ENCODE measurements around the gene DOCK4.
A peak's percentile ranks its signal among the peaks of the same experiment; 100 is the strongest.

Gene DOCK4

GRCh38 chr7:112214268-112214667, 8.1 kb upstream of the DOCK4 start:
- no peak for DNase-seq

DNA sequence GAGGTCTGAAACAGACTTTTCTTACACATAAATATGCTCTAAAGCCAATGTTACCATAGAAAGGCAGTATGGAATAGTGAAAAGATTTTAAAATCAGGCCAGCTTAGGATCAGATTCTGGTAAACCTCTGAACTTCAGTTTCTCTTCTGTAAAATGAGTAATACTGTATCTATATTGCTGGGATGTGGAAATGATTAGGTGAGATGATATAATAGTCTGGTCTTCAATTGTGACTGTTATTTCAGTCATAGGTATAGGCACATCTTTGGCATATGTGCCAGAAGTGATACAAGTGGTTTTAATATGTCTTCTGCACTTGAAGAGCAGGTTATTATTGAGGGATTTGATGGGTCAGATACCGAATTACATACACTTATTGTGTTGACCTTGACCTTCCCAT, 7.5 kb upstream of the DOCK4 start:
- no peak for DNase-seq

DNA sequence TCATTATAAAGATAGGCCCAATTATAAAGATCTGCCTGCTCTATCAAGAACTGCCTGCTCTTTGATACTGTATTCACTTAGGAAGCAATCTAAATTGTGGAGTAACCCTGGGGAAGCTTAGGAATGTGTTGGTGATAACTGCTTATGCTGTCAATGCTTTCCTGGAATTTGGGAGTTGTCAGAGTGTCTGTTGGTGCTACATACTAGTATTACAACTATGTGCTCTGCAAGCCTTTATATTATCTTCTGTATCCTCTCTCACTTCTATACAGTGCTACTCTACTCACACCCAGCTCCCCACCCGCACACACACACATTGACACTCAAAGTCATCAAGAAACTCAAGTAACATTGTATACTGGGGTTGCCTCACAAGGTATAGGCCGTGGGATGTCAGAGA, 6.4 kb upstream of the DOCK4 start:
- no peak for DNase-seq

DNA sequence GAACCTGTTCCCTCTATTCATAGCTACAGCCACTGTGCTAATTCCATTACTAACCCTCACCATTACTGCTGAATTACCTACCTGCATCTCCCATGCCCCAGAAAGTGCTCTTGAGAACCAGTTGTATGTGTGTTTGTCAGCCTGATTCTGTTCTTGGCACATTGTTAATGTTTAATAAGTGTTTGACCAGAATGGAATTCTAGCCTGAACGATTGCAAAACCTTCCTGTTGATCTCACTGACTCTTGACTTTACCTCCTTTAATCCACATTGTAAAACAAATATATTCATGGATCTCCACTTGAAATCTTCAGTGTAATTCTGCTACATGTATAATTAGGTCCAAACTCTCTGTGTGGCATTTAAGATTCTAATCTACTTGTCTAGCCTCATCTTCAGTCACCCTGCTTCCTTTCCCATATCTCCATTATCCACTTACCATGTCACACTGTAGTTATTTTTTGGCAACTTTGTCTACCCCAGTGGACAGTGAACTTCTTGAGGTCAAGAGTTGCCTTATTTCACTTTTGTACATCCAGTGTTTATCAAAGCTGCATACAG, 5.2 kb upstream of the DOCK4 start:
- DNase-seq = no peak

DNA sequence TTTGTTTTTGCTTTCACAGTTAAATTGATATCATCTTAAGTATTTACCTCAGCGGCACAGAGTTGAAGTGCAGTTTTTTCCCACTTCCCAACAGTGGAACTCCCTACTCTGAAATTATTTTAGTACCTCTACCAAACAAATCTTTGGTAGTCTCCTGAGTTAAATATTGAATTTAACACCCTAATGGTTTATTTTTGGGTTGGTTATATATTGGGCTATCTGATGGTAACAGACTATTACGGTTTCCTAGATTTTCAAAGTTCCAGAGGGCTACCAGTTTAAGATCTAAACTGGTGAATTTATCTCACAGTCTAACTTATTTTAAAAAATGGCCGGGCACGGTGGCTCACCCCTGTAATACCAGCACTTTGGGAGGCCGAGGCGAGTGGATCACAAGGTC, 1.6 kb upstream of the DOCK4 start:
- no peak for DNase-seq

GRCh38 chr7:112206991-112207592, 893 bp upstream of the DOCK4 start:
- no peak for DNase-seq

DNA sequence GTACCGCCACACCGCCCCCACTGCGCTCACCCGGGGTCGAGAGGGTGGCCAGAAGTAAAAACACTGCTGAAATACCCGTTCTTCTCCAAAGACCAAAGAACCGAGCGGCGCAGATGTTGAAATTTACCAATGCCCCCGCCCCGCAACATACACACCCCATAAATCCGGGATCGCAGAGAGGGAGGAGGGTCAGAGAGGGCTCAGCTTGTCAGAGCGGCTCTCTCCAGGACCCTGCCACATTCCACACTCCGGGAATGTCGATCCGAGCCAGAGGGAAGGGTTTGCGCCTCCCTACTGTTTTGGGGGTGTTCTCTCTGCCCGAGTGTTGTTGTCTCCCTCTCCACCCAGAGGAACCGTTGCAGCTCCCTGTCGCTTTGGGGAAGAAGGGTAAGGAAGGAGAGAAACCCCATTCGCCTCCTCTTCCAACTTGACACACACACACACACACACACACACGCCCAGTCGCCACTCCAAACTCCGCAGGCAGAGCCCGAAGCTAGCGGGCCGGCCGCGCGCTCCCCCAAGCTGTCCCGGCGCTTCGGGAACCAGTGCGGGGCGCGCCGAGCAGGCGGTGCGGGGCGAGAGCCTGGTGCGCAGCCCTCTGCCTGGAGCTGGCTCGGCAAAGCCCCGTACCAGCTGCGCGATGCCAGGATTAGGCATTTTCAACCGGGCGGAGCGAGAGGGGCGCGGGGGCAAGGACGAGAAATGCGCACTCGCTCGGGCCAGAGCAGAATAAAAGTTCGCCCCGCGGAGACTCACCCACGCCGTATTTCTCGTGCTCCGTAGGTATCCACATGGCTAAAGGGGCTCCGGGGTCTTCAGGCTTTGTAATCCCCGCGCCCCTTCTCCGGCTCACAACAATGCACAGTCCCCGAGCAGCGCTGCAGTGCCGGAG, 609 bp downstream of the DOCK4 start:
- peak; percentile 25 for DNase-seq

- DNase-seq = no peak
Observed at GRCh38 chr7:112204499-112205342, 1.5 kb downstream of the DOCK4 start.

GRCh38 chr7:112203365-112203739, 2.8 kb downstream of the DOCK4 start:
- no peak for DNase-seq

- DNase-seq = no peak
Observed at GRCh38 chr7:112202816-112203215, 3.4 kb downstream of the DOCK4 start.

DNA sequence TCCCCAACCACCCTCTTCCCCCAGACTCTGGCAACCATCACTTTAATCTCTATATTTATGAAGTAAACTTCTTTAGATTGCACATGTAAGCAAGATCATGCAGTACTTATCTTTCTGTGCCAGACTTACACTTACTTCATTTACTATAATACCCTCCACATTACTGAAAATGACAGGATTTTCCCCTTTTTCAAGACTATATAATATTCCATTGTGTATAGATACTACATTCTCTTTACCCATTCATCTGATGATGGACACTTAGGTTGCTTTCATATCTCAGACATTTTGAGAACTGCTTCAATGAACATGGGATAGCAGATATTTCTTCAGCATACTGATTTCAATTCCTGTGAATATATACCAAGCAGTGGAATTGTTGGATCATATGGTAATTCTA, 4.4 kb downstream of the DOCK4 start:
- DNase-seq = no peak

GRCh38 chr7:112201411-112201810, 4.8 kb downstream of the DOCK4 start:
- DNase-seq = no peak

GRCh38 chr7:112199672-112200071, 6.5 kb downstream of the DOCK4 start:
- DNase-seq = no peak

DNA sequence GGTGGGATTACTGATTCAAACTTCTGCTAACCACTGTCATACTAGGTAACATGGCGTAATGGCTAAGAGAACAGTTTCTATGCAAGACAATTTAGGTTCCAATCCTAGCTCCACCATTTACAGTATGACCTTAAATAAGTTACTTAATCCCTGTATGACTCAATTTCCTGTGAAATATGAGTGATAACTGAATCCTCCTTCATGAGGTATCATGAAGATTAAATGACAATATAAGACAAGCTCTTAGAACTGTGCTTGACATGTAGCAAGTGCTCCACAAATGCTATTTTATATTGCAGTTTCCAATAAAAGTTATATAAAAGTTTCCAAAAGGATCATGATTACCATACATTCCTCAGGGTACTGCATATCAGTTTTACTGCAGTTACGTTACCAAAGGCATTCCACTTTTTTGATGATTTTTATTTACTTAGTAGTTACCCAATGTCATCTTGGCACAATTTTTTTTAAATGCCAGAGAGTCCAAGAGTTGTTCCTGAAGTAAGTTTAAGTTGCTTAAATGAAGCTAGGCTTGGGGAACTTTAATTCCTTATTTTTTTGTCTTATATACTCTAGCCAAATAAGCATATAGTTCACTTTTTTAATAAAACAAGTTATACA, 7.1 kb downstream of the DOCK4 start:
- no peak for DNase-seq

GRCh38 chr7:112197322-112197721, 8.9 kb downstream of the DOCK4 start:
- no peak for DNase-seq

- DNase-seq = no peak
Observed at GRCh38 chr7:112195717-112196116, 10.5 kb downstream of the DOCK4 start.

DNA sequence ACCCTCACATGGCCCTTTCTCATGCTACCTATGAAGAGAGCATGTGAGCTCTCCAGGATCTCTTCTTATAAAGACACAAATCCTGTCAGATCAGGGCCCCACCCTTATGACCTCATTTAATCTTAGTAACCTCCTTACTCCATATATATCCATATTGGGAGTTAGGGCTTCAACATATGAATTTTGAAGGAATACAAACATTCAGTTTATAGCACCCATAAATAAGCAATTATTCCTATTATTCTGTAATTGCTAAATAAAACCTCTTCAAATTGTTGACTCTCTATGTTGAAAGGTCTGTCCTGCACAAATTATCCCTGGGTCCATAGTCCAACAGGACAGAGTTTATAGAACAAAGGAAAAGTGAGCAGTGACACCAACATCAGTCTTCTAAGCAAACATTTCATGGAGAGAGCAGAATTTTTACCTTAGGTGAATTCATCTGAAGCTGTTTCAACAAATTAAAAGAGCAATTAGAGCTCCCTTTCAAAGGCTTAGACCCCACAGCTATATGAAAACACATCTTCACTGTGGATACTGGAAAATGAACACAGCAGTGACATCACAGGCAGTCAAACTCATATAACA, 12.2 kb downstream of the DOCK4 start:
- no peak for DNase-seq

- no peak for DNase-seq
Observed at GRCh38 chr7:112192236-112193154, 13.7 kb downstream of the DOCK4 start.

GRCh38 chr7:112190120-112190519, 16.1 kb downstream of the DOCK4 start:
- DNase-seq = no peak

DNA sequence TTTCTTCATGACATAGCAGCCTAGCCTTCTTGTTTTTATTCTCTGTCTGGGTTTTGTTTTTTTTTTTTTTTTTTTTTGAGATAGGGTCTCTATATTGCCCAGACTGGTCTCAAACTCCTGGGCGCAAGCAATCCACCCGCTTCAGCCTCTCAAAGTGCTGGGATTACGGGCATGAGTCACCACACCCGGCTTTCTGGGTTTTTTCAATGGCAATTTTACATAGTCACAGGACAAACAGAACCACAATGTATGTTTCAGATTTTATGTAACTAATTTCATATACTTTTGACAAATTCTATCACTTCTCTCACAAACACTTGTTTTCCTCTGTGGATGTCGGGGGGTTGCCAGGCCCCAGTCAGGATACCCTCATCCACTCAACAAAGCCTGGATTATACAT, 16.5 kb downstream of the DOCK4 start:
- DNase-seq = no peak

DNA sequence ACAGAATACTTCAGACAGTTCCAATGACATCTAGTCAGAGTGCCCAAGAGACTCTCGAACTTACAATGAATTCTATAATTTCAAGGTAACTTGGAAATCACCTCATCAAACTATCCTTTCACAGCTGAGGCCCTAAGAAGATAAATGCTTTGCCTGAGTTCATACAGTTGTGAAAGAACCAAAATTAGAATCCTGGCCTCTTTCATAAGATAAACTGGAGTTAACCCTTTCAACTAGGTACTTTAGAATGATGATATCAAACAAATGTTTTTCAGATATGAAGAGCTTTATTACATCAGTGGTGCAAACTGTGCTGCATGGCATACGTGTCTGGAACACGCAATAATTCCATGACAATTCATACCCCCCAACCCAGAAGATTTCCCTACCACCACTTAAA, 17.9 kb downstream of the DOCK4 start:
- no peak for DNase-seq
